ENCODE results near the gene MS4A6E.
"Not testable (repeated sequence)": the region's sequence is repeated elsewhere in the genome, so short reads cannot be mapped to it uniquely, and the experiment has no call there.

Gene MS4A6E

DNA sequence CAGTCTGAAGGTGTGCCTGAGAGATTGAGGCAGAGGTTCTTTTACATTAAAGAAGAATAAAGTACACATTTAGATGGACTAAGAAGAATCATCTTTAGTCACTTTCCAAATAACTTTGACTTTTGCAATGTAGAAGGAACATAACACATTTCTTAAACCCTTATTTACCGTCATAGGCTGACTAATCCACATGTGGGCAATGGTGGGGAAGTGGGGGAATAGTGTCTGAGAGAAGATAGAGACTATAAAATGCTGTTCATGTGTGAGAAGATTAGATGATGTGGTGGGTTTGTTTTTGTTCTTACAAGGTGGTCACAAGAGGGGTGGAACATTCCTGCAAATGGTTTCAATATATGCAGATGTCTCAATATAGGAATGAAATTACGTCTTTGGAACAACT, 44.8 kb upstream of the MS4A6E start:
- Histone ChIP-seq H3K4me3 (ENCODE audit: low read length) (no peak overlapping the region), H3K27me3 (replicated peaks; ENCODE audit: insufficient read depth, low read length) (no peaks in the 10 kb centered on the region), H4K20me1 (ENCODE audit: insufficient read depth, low read length) (no peaks in the 10 kb centered on the region), H3K9me2 (replicated peaks; ENCODE audit: insufficient read depth, low read length) (no peaks in the 10 kb centered on the region), H3K36me3 (replicated peaks; ENCODE audit: insufficient read depth, low read length) (no peaks in the 10 kb centered on the region), H3K9ac (ENCODE audit: low read length) (no peak overlapping the region), H3F3A (ENCODE audit: insufficient read depth, low read length) (no peaks in the 10 kb centered on the region), H3K4me2 (ENCODE audit: low read depth, low read length) (no peak overlapping the region), H3K27ac (ENCODE audit: low read length) (no peak overlapping the region), H3K9me3 (replicated peaks; ENCODE audit: insufficient read depth, low read length) (no peaks in the 10 kb centered on the region), H3K79me2 (ENCODE audit: low read length) (no peaks in the 10 kb centered on the region), H2AFZ (ENCODE audit: low read length) (no peak overlapping the region), H3K4me1 (ENCODE audit: low read length) (no peaks in the 10 kb centered on the region)
- TF ChIP-seq, protein P1, sequence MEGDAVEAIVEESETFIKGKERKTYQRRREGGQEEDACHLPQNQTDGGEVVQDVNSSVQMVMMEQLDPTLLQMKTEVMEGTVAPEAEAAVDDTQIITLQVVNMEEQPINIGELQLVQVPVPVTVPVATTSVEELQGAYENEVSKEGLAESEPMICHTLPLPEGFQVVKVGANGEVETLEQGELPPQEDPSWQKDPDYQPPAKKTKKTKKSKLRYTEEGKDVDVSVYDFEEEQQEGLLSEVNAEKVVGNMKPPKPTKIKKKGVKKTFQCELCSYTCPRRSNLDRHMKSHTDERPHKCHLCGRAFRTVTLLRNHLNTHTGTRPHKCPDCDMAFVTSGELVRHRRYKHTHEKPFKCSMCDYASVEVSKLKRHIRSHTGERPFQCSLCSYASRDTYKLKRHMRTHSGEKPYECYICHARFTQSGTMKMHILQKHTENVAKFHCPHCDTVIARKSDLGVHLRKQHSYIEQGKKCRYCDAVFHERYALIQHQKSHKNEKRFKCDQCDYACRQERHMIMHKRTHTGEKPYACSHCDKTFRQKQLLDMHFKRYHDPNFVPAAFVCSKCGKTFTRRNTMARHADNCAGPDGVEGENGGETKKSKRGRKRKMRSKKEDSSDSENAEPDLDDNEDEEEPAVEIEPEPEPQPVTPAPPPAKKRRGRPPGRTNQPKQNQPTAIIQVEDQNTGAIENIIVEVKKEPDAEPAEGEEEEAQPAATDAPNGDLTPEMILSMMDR (IDR thresholded peaks at IDR 0.05; ENCODE audit: low read length), result no peak
- TF ChIP-seq EZH2phosphoT487 (IDR thresholded peaks at IDR 0.05; ENCODE audit: low read length) (no peak), EZH2 (optimal IDR thresholded peaks at IDR 0.05; ENCODE audit: low read depth, low read length) (no peak)
- no peak for DNase-seq

DNA sequence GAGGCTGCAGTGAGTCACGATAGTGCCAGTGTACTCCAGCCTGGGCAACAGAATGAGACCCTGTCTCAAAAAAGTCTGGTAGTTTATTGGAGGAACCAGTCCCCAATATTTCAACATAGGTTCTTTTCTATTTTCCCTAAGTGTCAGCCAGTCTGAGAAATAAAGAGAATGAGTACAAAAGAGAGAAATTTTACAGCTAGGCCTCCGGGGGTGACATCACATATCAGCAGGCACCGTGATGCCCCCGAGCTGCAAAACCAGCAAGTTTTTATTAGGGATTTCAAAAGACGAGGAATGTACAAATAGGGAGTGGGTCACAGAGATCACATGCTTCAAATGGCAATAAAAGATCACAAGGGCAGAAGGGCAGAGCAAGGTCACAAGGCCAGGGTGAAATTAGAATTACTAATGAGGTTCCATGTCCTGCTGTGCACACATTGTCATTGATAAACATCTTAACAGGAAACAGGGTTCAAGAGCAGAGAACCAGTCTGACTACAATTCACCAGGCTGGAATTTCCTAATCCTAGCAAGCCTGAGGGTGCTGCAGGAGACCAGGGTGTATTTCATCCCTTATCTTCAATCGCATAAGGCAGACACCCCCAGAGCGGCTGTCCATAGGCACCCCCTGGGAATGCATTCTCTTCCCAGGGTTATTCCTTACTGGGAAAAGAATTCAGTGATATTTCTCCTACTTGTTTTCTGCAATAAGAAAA, 41.5 kb upstream of the MS4A6E start:
- not testable (repeated sequence) for H4K20me1 ChIP-seq (ENCODE audit: insufficient read depth, low read length); H2AFZ ChIP-seq (ENCODE audit: low read length); H3K4me2 ChIP-seq (ENCODE audit: low read depth, low read length); H3K9me2 ChIP-seq (replicated peaks; ENCODE audit: insufficient read depth, low read length); H3K27me3 ChIP-seq (replicated peaks; ENCODE audit: insufficient read depth, low read length); H3K36me3 ChIP-seq (replicated peaks; ENCODE audit: insufficient read depth, low read length); H3F3A ChIP-seq (ENCODE audit: insufficient read depth, low read length); H3K27ac ChIP-seq (ENCODE audit: low read length); H3K79me2 ChIP-seq (ENCODE audit: low read length); H3K9ac ChIP-seq (ENCODE audit: low read length); DNase-seq; H3K4me1 ChIP-seq (ENCODE audit: low read length); H3K4me3 ChIP-seq (ENCODE audit: low read length); H3K9me3 ChIP-seq (replicated peaks; ENCODE audit: insufficient read depth, low read length)

DNA sequence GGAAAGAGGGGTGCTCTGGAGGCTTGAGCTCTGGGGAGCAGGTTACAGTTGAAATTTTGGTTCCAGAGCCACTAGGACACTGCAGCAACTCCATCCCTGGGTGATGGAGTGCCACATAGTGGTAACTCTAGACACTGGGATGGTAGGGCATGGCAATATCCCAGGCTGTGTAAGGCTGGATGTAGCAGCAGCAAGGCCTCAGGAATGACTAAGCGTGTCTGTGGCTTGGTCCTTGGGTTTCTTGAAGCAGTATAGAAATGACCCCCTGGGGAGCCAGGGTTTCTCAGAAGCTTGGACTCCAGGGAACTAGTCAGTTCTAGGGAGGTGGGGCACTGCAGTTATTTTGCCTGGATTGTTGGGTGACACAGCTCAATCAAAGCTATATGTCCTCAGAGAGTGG, 38.5 kb upstream of the MS4A6E start:
- DNase-seq, result no peak
- TF ChIP-seq, protein P1 (IDR thresholded peaks at IDR 0.05; ENCODE audit: low read length), result no peak
- TF ChIP-seq EZH2 (optimal IDR thresholded peaks at IDR 0.05; ENCODE audit: low read depth, low read length), result no peak
- TF ChIP-seq EZH2phosphoT487 (IDR thresholded peaks at IDR 0.05; ENCODE audit: low read length), result no peak
- H3K4me2 ChIP-seq (ENCODE audit: low read depth, low read length), result no peak overlapping the region
- H3K27ac ChIP-seq (ENCODE audit: low read length), result no peak overlapping the region
- H4K20me1 ChIP-seq (ENCODE audit: insufficient read depth, low read length), result no peaks in the 10 kb centered on the region
- no peaks in the 10 kb centered on the region for H3K79me2 ChIP-seq (ENCODE audit: low read length)
- no peaks in the 10 kb centered on the region for H3F3A ChIP-seq (ENCODE audit: insufficient read depth, low read length)
- no peaks in the 10 kb centered on the region for H3K27me3 ChIP-seq (replicated peaks; ENCODE audit: insufficient read depth, low read length)
- H3K9ac ChIP-seq (ENCODE audit: low read length), result no peak overlapping the region
- H3K4me1 ChIP-seq (ENCODE audit: low read length), result no peaks in the 10 kb centered on the region
- H3K36me3 ChIP-seq (replicated peaks; ENCODE audit: insufficient read depth, low read length), result no peaks in the 10 kb centered on the region
- no peak overlapping the region for H2AFZ ChIP-seq (ENCODE audit: low read length)
- no peaks in the 10 kb centered on the region for H3K9me3 ChIP-seq (replicated peaks; ENCODE audit: insufficient read depth, low read length)
- no peak overlapping the region for H3K4me3 ChIP-seq (ENCODE audit: low read length)
- H3K9me2 ChIP-seq (replicated peaks; ENCODE audit: insufficient read depth, low read length), result no peaks in the 10 kb centered on the region

DNA sequence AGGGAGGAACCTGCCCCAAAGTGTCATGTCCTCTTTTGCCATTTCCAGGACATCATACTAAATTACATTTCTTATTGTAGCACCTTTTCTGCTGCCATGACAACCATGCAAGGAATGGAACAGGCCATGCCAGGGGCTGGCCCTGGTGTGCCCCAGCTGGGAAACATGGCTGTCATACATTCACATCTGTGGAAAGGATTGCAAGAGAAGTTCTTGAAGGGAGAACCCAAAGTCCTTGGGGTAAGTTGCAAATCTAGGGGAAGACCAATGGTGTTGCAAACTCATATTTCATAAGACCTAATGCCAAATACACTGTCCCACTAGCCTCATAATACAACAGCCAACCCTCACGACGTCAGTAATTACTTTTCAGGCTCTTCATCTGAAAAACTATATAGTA, 34.9 kb upstream of the MS4A6E start:
- Histone ChIP-seq H3K4me3 (ENCODE audit: low read length) (no peak overlapping the region), H3K27ac (ENCODE audit: low read length) (no peak overlapping the region), H3K9ac (ENCODE audit: low read length) (no peak overlapping the region), H3K4me1 (ENCODE audit: low read length) (no peaks in the 10 kb centered on the region), H3K4me2 (ENCODE audit: low read depth, low read length) (no peak overlapping the region), H4K20me1 (ENCODE audit: insufficient read depth, low read length) (no peaks in the 10 kb centered on the region), H3K36me3 (replicated peaks; ENCODE audit: insufficient read depth, low read length) (no peaks in the 10 kb centered on the region), H3K9me2 (replicated peaks; ENCODE audit: insufficient read depth, low read length) (no peaks in the 10 kb centered on the region), H3F3A (ENCODE audit: insufficient read depth, low read length) (no peaks in the 10 kb centered on the region), H2AFZ (ENCODE audit: low read length) (no peak overlapping the region), H3K27me3 (replicated peaks; ENCODE audit: insufficient read depth, low read length) (no peaks in the 10 kb centered on the region), H3K9me3 (replicated peaks; ENCODE audit: insufficient read depth, low read length) (no peaks in the 10 kb centered on the region), H3K79me2 (ENCODE audit: low read length) (no peaks in the 10 kb centered on the region)
- DNase-seq, result no peak
- TF ChIP-seq, protein P1 (IDR thresholded peaks at IDR 0.05; ENCODE audit: low read length), result no peak
- no peak for TF ChIP-seq EZH2phosphoT487 (IDR thresholded peaks at IDR 0.05; ENCODE audit: low read length)
